OCI-M2 (cell line): ENCODE data around the gene RNF123.

ENCODE experiments used
- DNase-seq: peaks from one replicate; lab custom pipeline; 2025; ENCODE audit not compliant: unreplicated experiment; lab: John Stamatoyannopoulos, UW

Gene RNF123

GRCh38 chr3:49700453-49701128 lies 11.2 kb downstream of the RNF123 start:
- no peak for DNase-seq

GRCh38 chr3:49701388-49702077 lies 12.2 kb downstream of the RNF123 start:
- no peak for DNase-seq

- no peak for DNase-seq
Observed at GRCh38 chr3:49702672-49703071, 13.3 kb downstream of the RNF123 start.

GRCh38 chr3:49703443-49703927 lies 14.1 kb downstream of the RNF123 start:
- peak; percentile 1 for DNase-seq

GRCh38 chr3:49703956-49704355 lies 14.6 kb downstream of the RNF123 start:
- no peak for DNase-seq

GRCh38 chr3:49704629-49705028 lies 15.3 kb downstream of the RNF123 start:
- DNase-seq: no peak

- DNase-seq: no peak
Observed at GRCh38 chr3:49705390-49705960, 16.1 kb downstream of the RNF123 start.

GRCh38 chr3:49706456-49707112 lies 17.2 kb downstream of the RNF123 start:
- DNase-seq: no peak

- no peak for DNase-seq
Observed at GRCh38 chr3:49707113-49707480, 17.7 kb downstream of the RNF123 start.

- no peak for DNase-seq
Observed at GRCh38 chr3:49709852-49710251, 20.5 kb downstream of the RNF123 start.

GRCh38 chr3:49711489-49711888 lies 22.1 kb downstream of the RNF123 start:
- DNase-seq: no peak

- no peak for DNase-seq
Observed at GRCh38 chr3:49712166-49712565, 22.8 kb downstream of the RNF123 start.

- DNase-seq: no peak
Observed at GRCh38 chr3:49712631-49713317, 23.4 kb downstream of the RNF123 start.

GRCh38 chr3:49713336-49714105 lies 24.2 kb downstream of the RNF123 start:
- DNase-seq: no peak

- DNase-seq: no peak
Observed at GRCh38 chr3:49714728-49715550, 25.6 kb downstream of the RNF123 start.

- DNase-seq: no peak
Observed at GRCh38 chr3:49715611-49716121, 26.3 kb downstream of the RNF123 start.

GRCh38 chr3:49716169-49716568 lies 26.8 kb downstream of the RNF123 start:
- DNase-seq: no peak

- no peak for DNase-seq
Observed at GRCh38 chr3:49716691-49717210, 27.4 kb downstream of the RNF123 start.
